Stimulated activated CD8-positive, alpha-beta memory T cell treated with anti-CD3 and anti-CD28 coated beads, Interleukin-7, amount 100 ng/mL, for 4 hours (primary cell): ENCODE results near the gene SCN1B.
"Not testable (repeated sequence)": the region's sequence is repeated elsewhere in the genome, so short reads cannot be mapped to it uniquely, and the experiment has no call there.

ENCODE experiments used
- DNase-seq, 2 donors: peaks; one replicate each; pipeline ENCODE4 v3.0.0-alpha.2; 2020; ENCODE audit warnings: low read depth in 2 of 2

The SCN1B gene

GRCh38 chr19:35000647-35001501 is 29.4 kb upstream of the SCN1B start:
- peak; percentile 42 to 47 for DNase-seq

GRCh38 chr19:35002037-35002535 is 28.2 kb upstream of the SCN1B start:
- no peak for DNase-seq

GRCh38 chr19:35004517-35005255 is 25.6 kb upstream of the SCN1B start:
- DNase-seq: no peak

- no peak for DNase-seq
These were observed 24.9 kb upstream of the SCN1B start for GRCh38 chr19:35005256-35005977.

GRCh38 chr19:35006007-35006341 is 24.3 kb upstream of the SCN1B start:
- DNase-seq: not testable (repeated sequence)

GRCh38 chr19:35006342-35006998 is 23.8 kb upstream of the SCN1B start:
- DNase-seq: no peak

- DNase-seq: no peak
These were observed 23.3 kb upstream of the SCN1B start for GRCh38 chr19:35006999-35007365.

GRCh38 chr19:35007427-35007826 is 22.8 kb upstream of the SCN1B start:
- not testable (repeated sequence) for DNase-seq

- no peak for DNase-seq
These were observed 21.4 kb upstream of the SCN1B start for GRCh38 chr19:35008891-35009341.

GRCh38 chr19:35009424-35010415 is 20.6 kb upstream of the SCN1B start:
- DNase-seq: no peak

- DNase-seq: no peak
These were observed 19.1 kb upstream of the SCN1B start for GRCh38 chr19:35011091-35011689.

GRCh38 chr19:35011737-35012682 is 18.3 kb upstream of the SCN1B start:
- no peak for DNase-seq

GRCh38 chr19:35013041-35013819 is 17.0 kb upstream of the SCN1B start:
- peak; percentile 60 to 74 for DNase-seq

- DNase-seq: peak in 1 of 2 donors; percentile 33
These were observed 16.2 kb upstream of the SCN1B start for GRCh38 chr19:35013820-35014754.

GRCh38 chr19:35014774-35015173 is 15.5 kb upstream of the SCN1B start:
- not testable (repeated sequence) for DNase-seq

GRCh38 chr19:35015270-35015953 is 14.9 kb upstream of the SCN1B start:
- no peak for DNase-seq
